Tibial nerve (tissue), 3 donors: ENCODE results near the gene PPP2R3A.

Experiments used
- CTCF ChIP-seq, 5 experiments: fragments of 200-600 bp in 3 of 5; fragments of 450-650 bp in 2 of 5; sonication (generic) in 3 of 5; IDR thresholded peaks; one replicate each; pipeline ENCODE4 v1.5.1; 2016 to 2019; ENCODE audit warnings: antibody characterized with exemption in 5 of 5, mild to moderate bottlenecking in 3 of 5, moderate library complexity in 2 of 5
- POLR2A ChIP-seq, 2 donors: fragments of 450-650 bp; IDR thresholded peaks; one replicate each; pipeline ENCODE4 v1.6.1; 2017; ENCODE audit warnings: antibody characterized with exemption in 2 of 2, mild to moderate bottlenecking in 2 of 2, moderate library complexity in 2 of 2

DNA sequence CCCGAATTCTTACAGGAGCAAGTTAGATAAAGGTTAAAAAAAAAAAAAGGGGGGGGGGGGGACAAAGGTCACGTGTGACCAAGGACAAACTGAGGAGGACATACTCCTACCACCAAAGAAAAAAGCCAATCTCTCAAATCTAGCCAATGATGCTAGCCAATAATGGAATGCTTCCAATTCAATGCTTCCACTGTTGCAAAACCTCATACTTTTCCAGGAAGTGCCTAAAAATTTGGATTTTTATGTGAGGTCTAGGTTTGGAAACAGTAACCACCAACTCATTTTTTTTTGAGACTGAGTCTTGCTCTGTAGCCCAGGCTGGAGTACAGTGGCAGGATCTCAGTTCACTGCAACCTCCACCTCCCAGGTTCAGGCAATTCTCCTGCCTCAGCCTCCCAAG, 219.2 kb downstream of the PPP2R3A start:
- no peak for TF ChIP-seq CTCF (IDR thresholded peaks at IDR 0.05)
- no peak for TF ChIP-seq POLR2A (IDR thresholded peaks at IDR 0.05)
